Spleen (tissue), 11 donors: ENCODE measurements around the gene PRDM7. TPM values are rescaled to one million over a fixed set of nuclear protein-coding genes. Genes with fewer than 3 reads are reported as not detected.

Source experiments
- DNase-seq: peaks from one replicate; pipeline ENCODE4 v3.0.0-alpha.2; 2020
- H3K27ac ChIP-seq, 8 donors: fragments of 200-600 bp; sonication (generic) in 7 of 8; 1 replicate in 4 of 8; 2 replicates in 4 of 8; pipeline versions ENCODE4 v1.5.0 to v1.8.0; 2016 to 2021; ENCODE audit warnings: inconsistent platforms in 4 of 8, mild to moderate bottlenecking in 4 of 8, moderate library complexity in 1 of 8
- H3K27me3 ChIP-seq, 7 donors: fragments of 200-600 bp; sonication (generic) in 6 of 7; replicated peaks in 1 of 7; 1 replicate in 4 of 7; 2 replicates in 3 of 7; pipeline versions ENCODE4 v1.5.0 to v1.8.0; 2016 to 2021; ENCODE audit warnings: inconsistent platforms in 3 of 7, mild to moderate bottlenecking in 1 of 7
- H3K36me3 ChIP-seq, 6 donors: fragments of 200-600 bp; sonication (generic) in 5 of 6; 1 replicate in 4 of 6; 2 replicates in 2 of 6; pipeline versions ENCODE4 v1.5.0 to v1.8.0; 2016 to 2021; ENCODE audit warnings: inconsistent platforms in 2 of 6
- H3K4me1 ChIP-seq, 6 donors: fragments of 200-600 bp; sonication (generic) in 5 of 6; 1 replicate in 3 of 6; 2 replicates in 3 of 6; pipeline versions ENCODE4 v1.5.0 to v1.8.0; 2016 to 2021; ENCODE audit warnings: inconsistent platforms in 3 of 6
- H3K4me3 ChIP-seq, 8 donors: fragments of 200-600 bp; sonication (generic) in 7 of 8; 1 replicate in 4 of 8; 2 replicates in 4 of 8; pipeline versions ENCODE4 v1.5.0 to v1.8.0; 2016 to 2021; ENCODE audit warnings: inconsistent platforms in 4 of 8, mild to moderate bottlenecking in 4 of 8, moderate library complexity in 2 of 8
- H3K9me3 ChIP-seq, 8 donors: fragments of 200-600 bp; sonication (generic) in 7 of 8; 1 replicate in 4 of 8; 2 replicates in 4 of 8; pipeline versions ENCODE4 v1.5.0 to v1.8.0; 2016 to 2021; ENCODE audit warnings: inconsistent platforms in 4 of 8
- POLR2A ChIP-seq, 3 donors: fragments of 450-650 bp; IDR thresholded peaks; one replicate each; pipeline ENCODE4 v1.5.1; 2017; ENCODE audit warnings: antibody characterized with exemption in 3 of 3, mild to moderate bottlenecking in 1 of 3
- POLR2AphosphoS5 ChIP-seq, 3 donors: sonication (generic); formaldehyde crosslinking; IDR thresholded peaks; one replicate each; pipeline ENCODE4 v1.5.1; 2017; ENCODE audit warnings: antibody characterized with exemption in 3 of 3
- WGBS, 5 donors: extraction: QIAGEN DNeasy Blood & Tissue Kit in 3 of 5; methylation state at CpG; one replicate each; pipeline versions ENCODE4 v1.1.5 to v1.1.7; 2013 to 2018; 5-methylcytosine and 5-hydroxymethylcytosine counted together
- intact Hi-C: fragments of 100-400 bp; cut with DNase I; formaldehyde crosslinking; loops from one replicate; pipeline ENCODE4 v1.15.0; 2023; ENCODE audit warnings: low total_unique reads
- polyA plus RNA-seq, 3 donors: library from polyadenylated mRNA; stranded (reverse); fragments of 200-250 nt; gene quantifications; one replicate each; pipeline ENCODE4 v1.2.1, GENCODE V29; 2013
- total RNA-seq, 7 donors: library from RNA; depleted of rRNA in 3 of 7; stranded (reverse); fragments of >200 nt in 3 of 7; fragmentation: NEBNext Ultra II Directional in 4 of 7; extraction: Animal tissue kit (Norgen Biotek cat#: 25700) in 4 of 7; gene quantifications; one replicate each; pipeline versions ENCODE4 v1.1.0 to v1.2.1, GENCODE V29; 2016 to 2021
- TF ChIP-seq, protein P1 (sequence below), 11 experiments: fragments of 200-600 bp in 7 of 11; fragments of 450-650 bp in 4 of 11; sonication (generic) in 4 of 11; IDR thresholded peaks in 8 of 11; conservative IDR thresholded peaks in 3 of 11; 1 replicate in 7 of 11; 2 replicates in 4 of 11; pipeline versions ENCODE4 v1.4.0 to v1.8.0; 2016 to 2021; ENCODE audit warnings: antibody characterized with exemption in 11 of 11, inconsistent platforms in 4 of 11, mild to moderate bottlenecking in 1 of 11
- donor health status: healthy with polysubstance abuse.
- donor health status: DM: no; HTN: no; CAD: no; lungs with moderate emphysema.
- donor health status: DM: no; HTN: no; CAD: no.
- donor health status: Bipolar disorder and iron deficiency.
- donor health status: healthy.
- donor health status: DM: no; HTN: no; CAD: no.
- donor health status: DM: yes; HTN: yes; CAD: no.

The PRDM7 gene
- total and polyA plus RNA-seq, 10 donors = not detected

DNA sequence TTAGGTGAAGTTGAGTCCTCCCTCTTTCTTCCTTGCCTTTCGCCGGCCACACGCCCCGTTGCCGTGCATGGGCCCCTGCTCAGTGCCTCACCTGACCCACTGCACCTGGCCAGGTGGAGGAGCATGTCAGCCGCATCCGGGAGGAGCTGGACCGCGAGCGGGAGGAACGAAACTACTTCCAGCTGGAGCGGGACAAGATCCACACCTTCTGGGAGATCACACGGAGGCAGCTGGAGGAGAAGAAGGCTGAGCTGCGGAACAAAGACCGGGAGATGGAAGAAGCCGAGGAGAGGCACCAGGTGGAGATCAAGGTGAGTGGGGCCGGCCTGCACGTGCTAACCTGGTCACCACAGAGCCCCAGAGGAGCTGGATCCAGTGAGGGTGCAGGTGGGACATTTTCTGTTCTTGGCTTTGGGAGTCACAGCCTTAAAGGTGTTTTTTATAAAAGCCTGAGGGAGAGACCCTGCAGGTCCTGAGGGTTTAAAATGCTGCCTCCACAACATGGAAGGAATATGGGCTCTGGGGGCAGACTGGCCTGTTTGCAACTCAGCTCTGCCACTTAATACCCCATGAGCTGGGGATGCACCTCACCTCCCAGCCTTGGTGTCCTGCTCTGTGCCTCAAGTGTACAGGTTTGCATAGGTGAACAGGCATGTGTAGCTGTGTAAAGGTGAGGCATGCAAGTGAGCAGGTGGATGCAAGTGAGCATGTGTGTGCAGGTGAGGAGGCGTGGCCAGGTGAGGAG is 45.8 kb downstream of the PRDM7 start:
- no peak for DNase-seq
- Histone ChIP-seq H3K9me3 (no peaks in the 10 kb centered on the region), H3K27me3 (no peaks in the 10 kb centered on the region), H3K36me3 (peaks cover 0 to 52% (median 11%) of the 10 kb centered on the region in 6 donors), H3K27ac (no peak overlapping the region), H3K4me3 (no peak overlapping the region), H3K4me1 (peaks cover 0 to 2% (median under 1%) of the 10 kb centered on the region in 6 donors)
- 94 to 95% (median 94%) methylated on average over 19 of the region's 19 CpGs for WGBS, 5 donors
- intact Hi-C loops = no loop called here
- TF ChIP-seq POLR2A (IDR thresholded peaks at IDR 0.05) (no peak), POLR2AphosphoS5 (IDR thresholded peaks at IDR 0.05) (no peak)
- TF ChIP-seq, protein P1, sequence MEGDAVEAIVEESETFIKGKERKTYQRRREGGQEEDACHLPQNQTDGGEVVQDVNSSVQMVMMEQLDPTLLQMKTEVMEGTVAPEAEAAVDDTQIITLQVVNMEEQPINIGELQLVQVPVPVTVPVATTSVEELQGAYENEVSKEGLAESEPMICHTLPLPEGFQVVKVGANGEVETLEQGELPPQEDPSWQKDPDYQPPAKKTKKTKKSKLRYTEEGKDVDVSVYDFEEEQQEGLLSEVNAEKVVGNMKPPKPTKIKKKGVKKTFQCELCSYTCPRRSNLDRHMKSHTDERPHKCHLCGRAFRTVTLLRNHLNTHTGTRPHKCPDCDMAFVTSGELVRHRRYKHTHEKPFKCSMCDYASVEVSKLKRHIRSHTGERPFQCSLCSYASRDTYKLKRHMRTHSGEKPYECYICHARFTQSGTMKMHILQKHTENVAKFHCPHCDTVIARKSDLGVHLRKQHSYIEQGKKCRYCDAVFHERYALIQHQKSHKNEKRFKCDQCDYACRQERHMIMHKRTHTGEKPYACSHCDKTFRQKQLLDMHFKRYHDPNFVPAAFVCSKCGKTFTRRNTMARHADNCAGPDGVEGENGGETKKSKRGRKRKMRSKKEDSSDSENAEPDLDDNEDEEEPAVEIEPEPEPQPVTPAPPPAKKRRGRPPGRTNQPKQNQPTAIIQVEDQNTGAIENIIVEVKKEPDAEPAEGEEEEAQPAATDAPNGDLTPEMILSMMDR (IDR thresholded peaks at IDR 0.05 in 8 of 11, conservative IDR thresholded peaks at IDR 0.05 in 3 of 11) = no peak

DNA sequence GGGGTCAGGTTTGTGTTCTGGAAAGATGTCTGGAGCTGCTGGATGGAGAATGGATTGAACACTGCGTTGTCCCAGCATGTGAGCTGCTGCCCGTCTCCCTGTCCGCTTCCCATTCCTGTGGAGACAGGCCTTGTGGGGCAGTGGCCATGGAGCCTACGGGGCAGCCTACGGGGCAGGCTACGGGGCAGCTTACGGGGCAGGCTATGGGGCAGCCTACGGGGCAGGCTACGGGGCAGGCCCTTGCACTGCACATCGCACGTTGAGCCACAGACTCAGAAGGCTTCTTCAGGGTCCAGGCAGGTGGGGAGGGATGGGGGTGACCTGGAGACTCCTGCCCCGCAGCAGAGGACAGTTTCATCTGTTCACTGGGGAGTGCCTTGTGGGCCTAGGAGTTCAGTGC is 48.1 kb downstream of the PRDM7 start:
- TF ChIP-seq, protein P1 (IDR thresholded peaks at IDR 0.05 in 8 of 11, conservative IDR thresholded peaks at IDR 0.05 in 3 of 11) = no peak
- no peak for TF ChIP-seq POLR2A (IDR thresholded peaks at IDR 0.05)
- no peak for TF ChIP-seq POLR2AphosphoS5 (IDR thresholded peaks at IDR 0.05)
- Histone ChIP-seq H3K36me3 (peaks cover 0 to 37% (median 0%) of the 10 kb centered on the region in 6 donors), H3K9me3 (no peaks in the 10 kb centered on the region), H3K27ac (no peak overlapping the region), H3K4me1 (peaks cover 0 to 10% (median 6%) of the 10 kb centered on the region in 6 donors), H3K4me3 (no peak overlapping the region), H3K27me3 (no peaks in the 10 kb centered on the region)
- intact Hi-C loops = no loop called here
- DNase-seq = no peak
- 89 to 95% (median 92%) methylated on average over 12 of the region's 12 CpGs for WGBS, 5 donors

DNA sequence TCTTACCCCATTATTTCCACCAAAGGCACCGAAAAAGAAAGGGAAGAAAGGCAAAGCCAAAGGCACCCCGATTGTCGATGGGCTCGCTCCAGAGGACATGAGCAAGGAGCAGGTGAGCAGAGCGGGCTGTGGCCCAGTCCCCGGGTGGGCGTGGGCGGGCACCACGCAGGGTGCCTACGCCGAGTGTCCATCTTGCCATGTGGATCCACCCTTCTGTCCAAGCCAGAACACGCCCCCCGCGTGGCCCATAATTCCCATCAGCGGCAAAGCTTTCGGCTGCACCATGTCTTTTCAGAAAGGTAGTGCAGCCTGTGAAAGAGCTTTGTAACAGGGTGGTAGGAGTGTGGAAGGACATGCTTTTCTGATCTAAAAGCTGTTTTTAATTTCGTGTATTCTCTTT is 49.5 kb downstream of the PRDM7 start:
- H3K4me3 ChIP-seq = no peak overlapping the region
- intact Hi-C loops = no loop called here
- 88 to 96% (median 94%) methylated on average over 17 of the region's 17 CpGs for WGBS, 5 donors
- TF ChIP-seq POLR2AphosphoS5 (IDR thresholded peaks at IDR 0.05) = no peak
- TF ChIP-seq, protein P1 (IDR thresholded peaks at IDR 0.05 in 8 of 11, conservative IDR thresholded peaks at IDR 0.05 in 3 of 11) = no peak
- TF ChIP-seq POLR2A (IDR thresholded peaks at IDR 0.05) = no peak
- no peaks in the 10 kb centered on the region for H3K27me3 ChIP-seq
- H3K4me1 ChIP-seq = peaks cover 5 to 20% (median 15%) of the 10 kb centered on the region in 6 donors
- no peaks in the 10 kb centered on the region for H3K9me3 ChIP-seq
- H3K36me3 ChIP-seq = peaks cover 0 to 23% (median 0%) of the 10 kb centered on the region in 6 donors
- H3K27ac ChIP-seq = no peak overlapping the region
- DNase-seq = no peak

DNA sequence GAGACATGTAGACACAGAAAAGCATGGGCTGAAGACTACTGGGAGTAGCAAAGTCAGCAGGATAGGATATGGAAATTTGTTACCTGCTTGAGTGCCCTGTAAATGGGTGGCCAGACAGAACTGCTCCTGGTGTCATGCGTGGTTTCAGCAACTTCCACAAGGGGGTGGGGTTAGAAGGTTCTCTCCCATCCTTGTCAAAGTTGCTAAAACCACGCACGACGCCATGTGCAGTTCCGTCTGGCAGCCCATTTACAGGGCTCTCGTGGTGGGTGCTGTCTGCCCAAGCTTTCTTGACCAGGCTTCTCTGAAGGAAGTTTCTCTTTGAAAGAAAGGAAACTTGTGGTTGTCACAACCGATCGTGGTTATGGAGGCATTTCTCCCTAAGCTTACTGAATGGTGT is 51.0 kb downstream of the PRDM7 start:
- intact Hi-C loops = no loop called here
- no peaks in the 10 kb centered on the region for H3K9me3 ChIP-seq
- H3K36me3 ChIP-seq = peaks cover 0 to 11% (median 0%) of the 10 kb centered on the region in 6 donors
- H3K4me3 ChIP-seq = no peak overlapping the region
- H3K27me3 ChIP-seq = no peaks in the 10 kb centered on the region
- DNase-seq = no peak
- TF ChIP-seq, protein P1 (IDR thresholded peaks at IDR 0.05 in 8 of 11, conservative IDR thresholded peaks at IDR 0.05 in 3 of 11) = peak in 1 of 11 experiments; percentile 13
- no peak for TF ChIP-seq POLR2A (IDR thresholded peaks at IDR 0.05)
- peaks cover 6 to 34% (median 26%) of the 10 kb centered on the region in 6 donors for H3K4me1 ChIP-seq
- WGBS, 5 donors = 17 to 31% (median 23%) methylated on average over 8 of the region's 8 CpGs
- no peak overlapping the region for H3K27ac ChIP-seq
